ENCODE results near the gene SPINDOC.

GRCh38 chr11:63765688-63766241 lies 47.5 kb upstream of the SPINDOC start:
- TF ChIP-seq CTCF (IDR thresholded peaks at IDR 0.05) (no peak), POLR2A (IDR thresholded peaks at IDR 0.05) (no peak), POLR2AphosphoS5 (IDR thresholded peaks at IDR 0.05) (no peak), EP300 (IDR thresholded peaks at IDR 0.05; ENCODE audit: low read depth) (no peak)
